NCI-H1436 (cell line): ENCODE measurements around the gene R3HDM2.
"Not testable (repeated sequence)": the region's sequence is repeated elsewhere in the genome, so short reads cannot be mapped to it uniquely, and the experiment has no call there.

Experiments
- DNase-seq: peaks from one replicate; lab custom pipeline; 2025; lab: John Stamatoyannopoulos, UW

The R3HDM2 gene

DNA sequence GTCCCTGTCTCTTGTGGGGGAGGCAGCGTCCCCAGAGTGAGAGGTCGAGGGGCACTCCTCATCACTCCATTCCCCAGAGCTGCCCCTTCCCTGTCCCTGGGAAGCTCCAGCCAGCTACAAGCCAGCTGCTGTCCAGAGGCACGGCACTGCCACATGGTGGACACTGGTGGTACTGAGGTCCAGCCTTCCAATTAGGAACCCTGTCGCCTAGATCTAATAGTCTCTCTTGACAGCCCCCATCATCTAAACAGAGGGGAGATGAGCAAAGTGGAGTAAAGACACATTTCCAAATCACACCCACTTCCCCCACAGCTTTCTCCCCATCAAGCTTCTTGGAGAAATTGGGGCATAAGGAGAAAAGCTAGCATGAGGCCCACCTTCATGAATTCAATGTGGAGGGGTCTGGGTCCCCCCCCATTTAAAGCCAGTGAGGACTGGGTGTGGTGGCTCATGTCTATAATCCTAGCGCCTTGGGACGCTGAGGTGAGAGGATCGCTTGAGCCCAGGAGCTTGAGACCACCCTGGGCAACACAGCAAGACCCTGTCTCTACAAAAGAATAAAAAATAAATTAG, 22.2 kb upstream of the R3HDM2 start:
- DNase-seq, result peak; percentile 62

DNA sequence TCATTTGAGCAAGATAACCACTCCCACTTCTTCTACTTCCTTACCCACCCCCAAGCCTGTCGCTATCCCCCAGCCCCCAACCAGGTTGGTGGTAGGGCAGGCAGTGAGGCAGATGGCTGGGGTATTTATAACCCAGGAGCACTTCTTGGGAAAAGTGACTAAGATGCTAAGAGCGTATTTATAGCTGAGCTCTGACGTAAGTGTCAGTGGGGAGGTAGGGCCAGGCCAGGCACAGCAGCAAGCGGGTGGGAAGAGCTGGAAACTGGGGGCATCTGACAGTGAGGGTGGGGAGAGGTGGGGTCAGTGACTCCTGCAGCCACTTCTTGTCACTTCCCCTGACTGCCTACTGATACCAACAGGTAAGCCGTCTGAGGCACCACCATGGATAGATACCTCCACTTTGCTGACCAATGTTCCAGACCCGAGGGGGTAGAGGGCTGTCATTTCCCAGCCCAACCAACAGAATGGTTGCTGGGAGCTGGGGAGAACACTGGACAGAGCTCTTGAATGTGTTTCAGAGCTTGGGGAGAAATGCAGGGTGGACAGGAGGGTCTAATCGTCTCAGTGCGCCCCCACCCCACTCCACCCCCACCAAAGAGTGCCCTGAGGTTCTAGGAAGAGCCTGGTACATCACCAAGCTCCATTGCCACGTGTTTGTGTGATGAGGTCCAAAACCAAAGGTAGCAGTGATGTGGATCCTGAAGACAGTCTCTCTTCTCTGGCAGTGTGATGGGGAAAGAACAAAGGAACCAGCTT, 21.5 kb upstream of the R3HDM2 start:
- no peak for DNase-seq

DNA sequence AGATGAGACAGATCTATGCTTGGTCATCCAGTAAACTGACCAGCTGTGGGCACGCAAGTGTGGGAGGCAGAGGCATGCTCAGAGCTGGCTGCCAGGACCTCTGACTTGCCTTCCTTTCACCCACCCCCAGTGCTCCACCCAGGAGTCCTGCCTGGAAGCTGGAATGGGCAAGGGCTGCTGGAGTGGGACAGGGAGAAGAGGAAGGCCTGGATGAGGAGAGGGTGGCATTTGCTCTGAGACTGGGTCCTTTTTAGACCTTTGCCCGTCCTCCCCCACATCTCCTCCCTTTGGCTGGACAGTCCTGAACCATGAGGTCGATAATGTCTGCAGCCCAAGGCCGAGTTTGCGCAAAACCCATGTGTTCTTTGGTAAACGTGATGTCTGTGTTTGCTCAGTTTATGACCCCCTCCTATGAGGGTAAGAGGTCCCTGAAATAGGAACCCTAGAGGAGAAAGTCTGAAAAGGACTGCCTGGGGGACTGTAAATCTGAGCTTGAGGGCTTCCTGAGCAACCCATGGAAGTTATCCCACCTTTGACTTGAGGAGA, 20.5 kb upstream of the R3HDM2 start:
- DNase-seq, result no peak

DNA sequence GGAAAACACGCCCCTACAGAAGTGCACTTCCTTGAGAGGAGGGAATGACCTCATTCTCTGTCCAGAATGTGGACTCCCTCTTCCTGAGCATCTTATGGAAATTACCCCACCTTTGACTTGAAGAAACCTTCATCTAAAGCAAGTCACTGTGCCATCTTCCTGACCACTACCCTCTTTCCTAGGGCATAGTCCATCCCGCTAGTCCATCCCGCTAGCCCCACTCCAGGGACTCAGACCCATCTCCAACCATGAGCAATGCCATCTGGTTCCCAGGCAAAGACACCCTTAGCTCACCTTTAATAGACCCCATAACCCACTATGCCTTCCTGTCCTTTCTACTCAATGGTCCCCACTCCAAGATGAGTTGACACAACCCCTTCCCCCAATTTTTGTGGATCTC, 19.2 kb upstream of the R3HDM2 start:
- no peak for DNase-seq

DNA sequence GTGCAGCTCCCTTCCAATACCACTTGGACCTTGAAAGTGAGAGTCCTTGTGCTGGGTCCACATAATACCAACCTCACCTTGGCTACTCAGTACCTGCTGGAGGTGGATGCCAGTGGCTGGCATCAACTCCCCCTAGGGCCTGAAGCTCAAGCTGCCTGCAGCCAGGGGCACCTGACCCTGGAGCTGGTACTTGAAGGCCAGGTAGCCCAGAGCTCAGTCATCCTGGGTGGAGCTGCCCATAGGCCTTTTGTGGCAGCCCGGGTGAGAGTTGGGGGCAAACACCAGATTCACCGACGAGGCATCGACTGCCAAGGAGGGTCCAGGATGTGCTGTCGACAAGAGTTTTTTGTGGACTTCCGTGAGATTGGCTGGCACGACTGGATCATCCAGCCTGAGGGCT, 18.5 kb upstream of the R3HDM2 start:
- DNase-seq, result no peak

DNA sequence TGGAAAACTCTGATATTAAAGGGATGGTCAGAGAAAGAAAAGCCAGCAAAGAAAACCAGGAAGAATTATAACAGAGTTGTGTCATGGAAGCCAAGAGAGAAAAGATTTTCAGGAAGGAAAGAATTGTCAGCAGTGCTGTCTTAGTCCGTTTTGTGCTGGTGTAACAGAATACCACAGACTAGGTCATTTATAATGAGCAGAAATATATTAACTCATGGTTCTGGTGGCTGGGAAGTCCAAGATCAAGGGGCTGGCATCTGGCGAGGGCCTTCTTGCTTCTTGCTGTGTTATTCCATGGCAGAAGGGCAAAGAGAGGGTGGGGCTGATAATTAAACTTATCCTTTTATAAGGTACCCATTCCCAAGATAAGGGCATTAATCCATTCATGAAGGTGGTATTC, 17.8 kb upstream of the R3HDM2 start:
- no peak for DNase-seq

DNA sequence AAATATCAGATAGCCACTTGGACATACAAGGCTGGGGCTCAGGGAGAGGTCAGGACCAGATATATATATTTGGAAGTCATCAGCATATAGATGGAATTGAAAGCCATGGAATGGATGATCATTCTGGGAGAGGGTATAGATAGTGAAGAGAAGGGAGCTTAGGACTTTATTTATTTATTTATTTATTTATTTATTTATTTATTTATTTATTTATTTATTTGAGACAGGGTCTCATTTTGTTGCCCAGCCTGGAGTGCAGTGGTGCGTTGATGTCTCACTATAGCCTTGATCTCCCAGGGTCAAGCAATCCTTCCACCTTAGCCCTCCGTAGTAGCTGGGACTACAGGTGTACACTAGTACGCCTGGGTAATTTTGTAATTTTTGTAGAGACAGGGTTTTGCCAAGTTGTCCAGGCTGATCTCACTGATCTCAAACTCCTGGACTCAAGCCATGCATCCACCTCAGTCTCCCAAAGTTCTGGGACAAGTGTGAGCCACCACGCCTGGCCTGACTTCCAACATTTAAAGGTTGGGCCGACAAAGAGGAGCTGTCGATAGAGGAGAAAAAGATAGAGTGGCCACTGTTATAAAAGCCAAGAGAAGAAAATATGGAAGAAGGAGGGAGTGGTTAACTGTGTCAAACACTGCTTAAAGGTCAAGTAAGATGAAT, 15.6 kb upstream of the R3HDM2 start:
- no peak for DNase-seq

DNA sequence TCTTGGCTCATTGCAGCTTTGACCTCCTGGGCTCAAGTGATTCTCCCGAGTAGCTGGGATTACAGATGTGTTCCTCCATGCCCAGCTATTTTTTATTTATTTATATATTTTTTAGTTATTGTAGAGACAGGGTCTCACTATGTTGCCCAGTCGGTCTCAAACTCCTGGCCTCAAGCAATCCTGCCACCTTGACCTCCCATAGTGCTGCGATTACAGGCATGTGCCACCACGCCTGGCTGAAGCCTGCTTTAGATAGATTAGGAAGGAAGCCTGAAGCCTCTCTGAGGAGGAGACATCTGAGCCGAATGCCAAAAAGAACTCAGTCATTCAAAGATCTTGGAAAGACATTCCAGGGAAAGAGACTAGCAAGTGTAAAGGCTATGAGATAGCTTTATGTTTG, 13.9 kb upstream of the R3HDM2 start:
- DNase-seq, result no peak

DNA sequence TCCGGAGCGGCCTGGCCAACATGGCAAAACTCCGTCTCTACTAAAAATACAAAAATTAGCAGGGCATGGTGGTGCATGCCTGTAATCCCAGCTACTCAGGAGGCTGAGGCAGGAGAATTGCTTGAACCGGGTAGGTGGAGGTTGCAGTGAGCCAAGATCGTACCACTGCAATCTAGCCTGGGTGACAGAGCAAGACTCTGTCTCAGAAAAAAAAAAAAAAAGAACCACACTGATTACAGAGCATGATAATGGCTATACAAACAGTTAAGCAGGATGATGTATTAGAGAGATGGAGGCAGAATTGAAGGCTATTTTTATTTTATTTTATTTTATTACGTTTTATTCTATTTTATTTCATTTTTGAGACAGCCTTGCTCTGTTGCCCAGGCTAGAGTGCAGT, 13.5 kb upstream of the R3HDM2 start:
- not testable (repeated sequence) for DNase-seq

DNA sequence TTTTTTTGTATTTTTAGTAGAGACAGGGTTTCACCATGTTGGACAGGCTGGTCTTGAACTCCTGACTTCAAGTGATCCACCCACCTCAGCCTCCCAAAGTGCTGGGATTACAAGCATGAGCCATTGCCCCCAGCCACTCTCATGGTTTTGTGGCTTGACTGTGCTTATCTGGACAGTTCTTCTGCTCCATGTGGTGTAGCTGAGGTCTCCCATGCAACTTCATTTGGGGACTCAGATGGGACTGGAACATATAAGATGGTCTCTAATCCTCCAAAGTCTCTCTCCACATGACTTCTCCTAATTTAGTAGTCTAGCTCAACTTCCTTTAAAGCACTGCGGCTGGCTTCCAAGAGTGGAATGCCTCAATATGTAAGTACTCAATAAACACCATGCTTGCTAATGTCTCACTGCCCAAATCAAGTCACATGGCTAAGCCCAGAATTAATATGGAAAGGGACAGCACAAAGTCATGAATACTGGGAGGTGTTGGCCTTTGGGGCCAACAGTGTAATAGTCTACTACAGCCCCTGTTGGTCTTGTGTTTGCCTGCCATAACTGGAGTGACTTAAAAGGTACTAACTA, 11.1 kb upstream of the R3HDM2 start:
- DNase-seq, result no peak

DNA sequence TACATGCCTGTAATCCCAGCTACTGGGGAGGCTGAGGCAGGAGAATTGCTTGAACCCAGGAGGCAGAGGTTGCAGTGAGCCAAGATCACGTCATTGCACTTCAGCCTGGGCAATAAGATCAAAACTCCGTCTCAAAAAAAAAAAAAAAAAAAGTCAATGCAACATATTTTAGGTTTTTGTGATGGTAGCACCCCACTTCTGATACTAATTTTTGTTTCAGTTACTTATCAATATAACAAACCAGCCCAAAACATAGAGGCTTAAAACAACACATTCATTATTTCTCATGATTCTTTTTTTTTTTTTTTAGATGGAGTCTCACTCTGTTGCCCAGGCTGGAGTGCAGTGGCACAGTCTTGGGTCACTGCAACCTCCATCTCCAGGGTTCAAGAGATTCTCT, 10.6 kb upstream of the R3HDM2 start:
- not testable (repeated sequence) for DNase-seq

DNA sequence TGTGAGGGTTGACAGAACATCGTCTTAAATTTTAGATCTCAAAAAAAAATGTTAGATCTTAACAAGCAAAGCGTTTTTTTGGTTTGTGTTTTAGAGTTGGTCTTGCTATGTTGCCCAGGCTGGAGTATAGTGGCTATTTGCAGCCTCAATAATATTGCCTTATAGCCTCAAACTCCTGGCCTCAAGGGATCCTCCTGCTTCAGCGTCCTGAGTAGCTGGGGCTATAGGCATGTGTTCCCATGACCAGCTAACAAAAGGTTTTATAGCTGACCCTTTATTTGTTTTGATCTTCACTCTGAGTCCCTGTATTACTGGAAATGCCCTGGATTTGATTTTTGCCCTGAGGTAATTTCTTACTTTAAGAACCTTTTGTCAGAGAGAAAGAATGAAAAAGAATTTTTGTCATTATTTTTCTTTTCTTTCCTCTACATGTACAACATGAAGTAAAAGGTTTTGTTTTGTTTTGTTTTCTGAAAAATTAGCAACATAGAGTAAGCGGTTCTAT, 9.0 kb upstream of the R3HDM2 start:
- DNase-seq, result no peak

DNA sequence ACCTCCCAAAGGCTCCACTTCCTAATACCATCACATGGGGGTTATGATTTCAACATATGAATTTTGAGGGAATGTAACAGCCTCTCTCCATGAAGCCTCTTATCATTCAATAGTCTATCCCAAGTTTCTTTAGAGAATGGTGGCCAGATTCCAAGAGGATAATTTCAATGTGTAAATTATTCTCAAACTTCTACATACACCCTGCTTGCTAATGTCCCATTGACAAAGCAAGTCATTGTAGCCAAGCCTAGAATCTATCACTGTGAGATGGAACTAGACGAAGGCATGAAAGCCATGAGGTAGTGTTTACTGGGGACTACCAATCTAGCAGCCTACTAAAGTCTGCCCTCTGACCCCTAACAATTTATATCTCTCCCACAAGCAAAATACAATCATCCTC, 7.6 kb upstream of the R3HDM2 start:
- DNase-seq, result no peak

DNA sequence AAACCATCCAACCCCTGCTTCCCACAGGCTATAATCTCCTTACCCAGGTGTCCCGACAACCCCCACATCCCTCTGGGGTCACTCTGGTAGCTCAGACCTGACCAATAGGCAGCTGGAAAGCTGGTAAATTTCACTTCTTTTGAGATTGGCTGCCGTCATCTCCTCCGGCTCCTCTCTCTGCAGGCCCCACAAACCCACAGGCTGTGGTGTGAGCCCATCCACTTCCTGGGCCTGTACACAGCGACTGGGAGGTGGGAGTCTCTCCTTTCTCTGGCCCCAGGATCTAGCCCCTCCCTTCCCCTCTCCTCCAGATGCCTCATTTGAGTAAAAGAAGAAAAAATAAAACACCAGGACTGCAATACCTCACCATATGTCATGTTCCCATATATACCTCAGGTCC, 4.5 kb upstream of the R3HDM2 start:
- DNase-seq, result no peak

DNA sequence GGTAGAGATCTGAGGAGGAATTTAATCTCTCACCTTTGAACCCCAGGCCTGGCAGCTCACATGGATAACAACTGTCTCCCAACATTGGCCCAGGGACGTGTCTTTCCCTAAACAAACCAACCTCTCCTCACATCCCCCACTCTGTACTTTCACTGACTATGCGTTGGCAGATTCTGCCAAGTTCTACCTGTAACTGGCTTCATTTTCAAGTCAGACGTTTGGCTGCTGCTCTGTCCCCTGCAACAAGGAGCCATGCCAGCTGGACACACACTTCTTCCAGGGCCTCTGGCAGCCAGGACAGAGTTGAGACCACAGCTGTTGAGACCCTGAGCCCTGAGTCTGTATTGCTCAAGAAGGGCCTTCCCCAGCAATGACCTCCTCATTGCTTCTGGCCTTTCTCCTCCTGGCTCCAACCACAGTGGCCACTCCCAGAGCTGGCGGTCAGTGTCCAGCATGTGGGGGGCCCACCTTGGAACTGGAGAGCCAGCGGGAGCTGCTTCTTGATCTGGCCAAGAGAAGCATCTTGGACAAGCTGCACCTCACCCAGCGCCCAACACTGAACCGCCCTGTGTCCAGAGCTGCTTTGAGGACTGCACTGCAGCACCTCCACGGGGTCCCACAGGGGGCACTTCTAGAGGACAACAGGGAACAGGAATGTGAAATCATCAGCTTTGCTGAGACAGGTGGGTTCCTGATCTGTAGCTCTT, 3.8 kb upstream of the R3HDM2 start, which contains the start of gene INHBC:
Gene INHBC, plus strand, starts transcription at position 268 of the 707 bp plus-strand sequence. Its CDS starts 103 bp downstream, at position 371.
- no peak for DNase-seq

DNA sequence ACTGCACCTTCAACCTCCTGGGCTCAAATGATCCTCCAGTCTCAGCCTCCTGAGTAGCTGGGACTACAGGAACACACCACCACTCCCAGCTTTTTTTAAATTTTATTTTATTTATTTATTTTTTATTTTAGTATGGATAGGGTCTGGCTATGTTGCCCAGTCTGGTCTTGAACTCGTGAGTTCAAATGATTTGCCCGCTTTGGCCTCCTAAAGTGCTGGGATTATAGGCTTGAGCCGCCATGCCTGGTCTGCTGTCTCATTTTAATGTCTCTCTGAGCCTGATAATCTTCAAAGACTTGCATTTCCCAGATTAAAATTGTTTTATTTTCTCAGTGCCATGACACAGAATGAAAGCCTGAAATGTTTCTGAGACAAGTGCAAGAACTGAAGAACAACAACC, 2.5 kb upstream of the R3HDM2 start:
- DNase-seq, result no peak

DNA sequence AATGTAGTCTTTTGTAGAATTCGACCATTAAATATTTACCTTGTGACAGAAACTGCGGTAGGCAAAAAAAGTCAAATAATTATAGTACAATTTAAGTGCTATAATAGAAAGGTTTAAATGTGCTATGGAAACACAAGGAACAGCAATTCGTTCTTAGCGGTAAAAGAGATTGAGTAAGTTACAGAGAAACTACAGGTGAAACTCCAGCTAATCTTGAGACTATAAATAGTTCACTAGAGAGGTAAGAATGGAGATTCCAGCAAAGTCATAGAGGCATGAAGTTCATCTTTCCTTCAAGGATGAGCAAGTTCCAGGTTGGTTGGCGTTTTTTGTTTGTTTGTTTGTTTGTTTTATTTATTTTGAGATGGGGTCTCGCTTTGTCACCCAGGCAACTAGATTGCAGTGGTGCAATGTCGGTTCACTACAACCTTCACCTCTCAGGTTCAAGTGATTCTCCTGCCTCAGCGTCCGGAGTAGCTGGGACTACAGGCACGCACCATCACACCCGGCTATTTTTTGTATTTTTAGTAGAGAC, 878 bp upstream of the R3HDM2 start:
- DNase-seq, result no peak

DNA sequence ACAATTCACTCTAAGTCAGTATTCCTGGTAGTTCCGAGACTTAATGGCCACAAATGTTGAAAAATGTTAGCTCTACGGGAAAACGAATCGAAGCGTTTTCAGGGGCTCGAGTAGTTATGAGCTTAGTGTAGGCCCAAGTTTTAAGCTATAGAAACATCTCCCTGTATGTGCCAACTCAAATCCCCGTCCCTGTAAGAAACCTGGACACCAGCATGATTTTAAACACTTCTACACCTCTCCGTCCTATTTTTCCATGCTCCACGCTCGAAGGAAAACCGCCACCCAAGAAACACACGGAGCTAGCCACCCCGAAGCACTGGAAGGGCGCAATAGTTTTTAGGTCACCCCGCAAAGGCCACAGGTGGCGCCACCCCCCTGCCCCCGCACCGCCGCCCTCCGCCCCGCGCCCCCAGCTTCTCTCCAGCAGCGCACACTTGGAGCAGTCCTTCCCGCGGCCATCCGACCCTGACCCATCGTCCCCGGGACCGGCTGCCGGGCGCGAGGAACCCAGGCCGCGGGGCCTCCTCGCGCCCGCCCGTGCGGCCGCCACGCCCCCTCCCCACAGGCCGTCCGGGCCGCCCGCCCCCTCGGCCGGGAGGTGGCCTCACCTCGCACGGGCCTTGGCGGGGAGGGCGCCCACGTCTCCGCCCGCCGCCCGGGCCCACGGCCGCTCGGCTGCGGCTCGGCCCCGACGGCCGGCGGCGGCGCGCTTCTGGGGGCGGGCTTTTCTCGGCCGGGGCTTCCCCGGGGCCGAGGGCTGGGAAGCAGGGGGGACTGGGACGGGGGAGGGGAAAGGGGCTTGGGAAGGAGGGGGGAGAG, 522 bp downstream of the R3HDM2 start:
- DNase-seq, result peak; percentile 70

DNA sequence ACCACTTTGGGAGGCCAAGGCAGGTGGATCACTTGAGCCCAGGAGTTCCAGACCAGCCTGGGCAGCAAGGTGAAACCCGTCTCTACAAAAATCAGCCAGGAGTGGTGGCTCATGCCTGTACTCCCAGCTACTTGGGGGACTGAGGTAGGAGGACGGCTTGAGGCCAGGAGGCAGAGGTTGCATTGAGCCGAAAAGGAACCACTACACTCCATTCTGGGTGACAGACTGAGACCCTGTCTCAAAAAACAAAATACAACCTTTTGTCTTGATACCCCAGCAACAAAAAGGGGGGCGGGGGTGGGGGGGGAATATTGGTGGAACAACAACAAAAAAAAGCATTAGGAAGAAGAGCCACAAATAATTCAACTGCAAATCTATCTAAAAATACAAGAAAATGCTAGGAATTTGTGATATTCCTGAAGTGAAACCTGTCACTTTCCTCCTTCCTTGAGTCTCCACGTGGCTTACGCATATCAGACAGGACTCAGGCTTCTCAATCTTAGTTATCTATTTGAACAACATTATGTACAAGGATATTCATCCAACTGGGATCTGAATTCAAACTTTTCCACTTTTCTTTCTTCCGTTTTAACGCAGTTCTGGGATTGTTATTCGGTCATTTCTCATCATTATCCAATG, 1.3 kb downstream of the R3HDM2 start:
- no peak for DNase-seq

DNA sequence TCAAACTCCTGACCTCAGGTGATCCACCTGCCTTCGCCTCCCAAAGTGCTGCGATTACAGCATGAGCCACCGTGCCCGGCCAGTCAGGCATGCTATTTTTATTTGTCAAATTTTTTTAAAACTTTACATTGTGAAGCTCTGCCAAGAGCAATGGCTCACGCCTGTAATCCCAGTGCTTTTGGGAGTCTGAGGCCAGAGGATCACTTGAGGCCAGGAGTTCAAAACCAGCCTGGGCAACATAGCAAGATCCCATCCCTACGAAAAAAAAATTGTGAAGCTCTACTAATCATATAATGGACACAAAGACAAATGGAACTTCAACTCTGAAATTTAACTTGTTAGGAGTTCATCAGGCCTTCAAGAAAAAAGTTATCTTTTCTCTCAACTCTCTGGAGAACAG, 1.9 kb downstream of the R3HDM2 start:
- DNase-seq, result no peak
